ENCODE measurements around the gene NEK7. TPM values are rescaled to one million over a fixed set of nuclear protein-coding genes. Genes with fewer than 3 reads are reported as not detected.

The NEK7 gene
- total RNA-seq, 4 donors from 2014 or later, result 45.7 to 75.7 (median 53.5) TPM

DNA sequence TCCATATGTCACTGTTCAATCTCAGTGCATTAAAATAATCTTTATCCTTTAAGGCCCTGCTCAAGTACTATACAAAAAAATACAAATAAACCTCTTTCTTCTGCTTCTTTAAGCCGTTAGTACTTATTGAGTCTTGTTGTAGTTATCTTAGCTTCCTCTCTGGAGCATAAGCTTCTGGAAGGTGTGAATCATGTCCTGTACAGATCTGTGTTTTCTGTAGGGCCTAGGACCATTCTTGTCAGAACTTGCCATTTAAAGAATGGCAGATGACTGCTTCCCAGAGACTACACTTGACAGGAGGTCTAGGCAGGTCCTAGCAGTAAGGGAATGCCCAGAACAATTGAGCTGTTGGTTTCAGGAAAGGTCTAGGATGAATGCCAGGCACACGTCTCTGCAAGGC, 12.9 kb downstream of the NEK7 start:
- Histone ChIP-seq H3K9me3 (no peaks in the 10 kb centered on the region), H3K4me3 (no peak overlapping the region), H3K27ac (no peak overlapping the region), H3K36me3 (no peaks in the 10 kb centered on the region), H3K4me1 (peaks cover 44% of the 10 kb centered on the region), H3K27me3 (no peaks in the 10 kb centered on the region)
- 57% methylated on average over 2 of the region's 2 CpGs for WGBS
- no peak for DNase-seq (ENCODE audit: low spot score in 2 of 2)
- no peak for TF ChIP-seq EP300 (IDR thresholded peaks at IDR 0.05)
- TF ChIP-seq POLR2AphosphoS5 (IDR thresholded peaks at IDR 0.05), result no peak
- no peak for TF ChIP-seq POLR2A (IDR thresholded peaks at IDR 0.05)
- TF ChIP-seq CTCF (IDR thresholded peaks at IDR 0.05), result no peak

DNA sequence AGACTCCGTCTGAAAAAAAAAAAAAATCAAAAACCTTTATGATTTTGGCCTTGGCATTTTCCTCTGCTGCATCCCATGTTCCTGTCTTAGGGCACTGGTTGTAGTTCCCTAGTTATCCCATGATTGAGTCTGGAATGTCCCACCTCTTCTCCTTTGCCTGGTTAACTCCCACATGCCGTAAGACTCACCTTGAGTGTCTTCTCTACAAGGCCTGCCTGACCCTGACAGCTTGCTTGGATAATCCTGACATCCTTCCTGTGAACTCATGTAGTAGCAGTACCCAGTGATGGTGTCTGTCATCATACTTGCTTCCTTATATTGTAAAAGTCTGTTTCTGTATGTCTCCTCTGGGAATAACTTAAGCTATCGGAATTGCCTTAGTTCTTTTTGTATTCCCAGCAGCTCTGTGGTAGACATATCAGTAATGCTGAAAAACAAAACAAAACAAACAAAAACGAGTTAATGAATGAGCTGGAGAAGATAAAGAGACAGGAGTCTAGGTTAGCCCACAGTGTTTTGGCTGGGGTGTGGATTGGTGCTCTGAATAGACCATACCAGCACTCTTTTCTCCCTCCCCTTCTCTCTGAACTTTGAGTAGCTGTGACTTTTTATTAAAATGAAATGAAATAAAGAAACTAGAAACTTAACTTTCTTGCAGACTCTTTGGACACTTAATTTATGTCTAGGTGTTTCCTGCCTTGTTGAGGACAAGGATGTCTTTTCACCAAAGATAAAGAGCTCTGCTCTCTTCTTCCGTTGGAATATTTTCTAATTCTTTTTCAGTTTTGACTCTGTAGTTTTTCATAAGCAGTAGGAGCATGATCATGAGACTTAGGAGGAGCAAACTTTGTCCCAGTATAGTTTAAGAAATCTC, 15.1 kb downstream of the NEK7 start:
- DNase-seq (ENCODE audit: low spot score in 2 of 2), result no peak
- no peak for TF ChIP-seq POLR2AphosphoS5 (IDR thresholded peaks at IDR 0.05)
- no peak for TF ChIP-seq EP300 (IDR thresholded peaks at IDR 0.05)
- no peak for TF ChIP-seq POLR2A (IDR thresholded peaks at IDR 0.05)
- TF ChIP-seq CTCF (IDR thresholded peaks at IDR 0.05), result no peak
- 71% methylated on average over 5 of the region's 5 CpGs for WGBS
- Histone ChIP-seq H3K36me3 (no peaks in the 10 kb centered on the region), H3K4me3 (no peak overlapping the region), H3K27me3 (no peaks in the 10 kb centered on the region), H3K9me3 (no peaks in the 10 kb centered on the region), H3K4me1 (peaks cover 44% of the 10 kb centered on the region), H3K27ac (no peak overlapping the region)

- Histone ChIP-seq H3K4me3 (no peak overlapping the region), H3K9me3 (no peaks in the 10 kb centered on the region), H3K27ac (no peak overlapping the region), H3K27me3 (no peaks in the 10 kb centered on the region), H3K4me1 (peaks cover 32% of the 10 kb centered on the region), H3K36me3 (no peaks in the 10 kb centered on the region)
- TF ChIP-seq CTCF (IDR thresholded peaks at IDR 0.05), result no peak
- no peak for TF ChIP-seq POLR2AphosphoS5 (IDR thresholded peaks at IDR 0.05)
- TF ChIP-seq POLR2A (IDR thresholded peaks at IDR 0.05), result no peak
- TF ChIP-seq EP300 (IDR thresholded peaks at IDR 0.05), result no peak
- DNase-seq (ENCODE audit: low spot score in 2 of 2), result no peak
Measured at GRCh38 chr1:198173832-198174231, 17.0 kb downstream of the NEK7 start.

GRCh38 chr1:198174297-198174696, 17.5 kb downstream of the NEK7 start:
- no peak overlapping the region for H3K27ac ChIP-seq
- WGBS, result 53% methylated on average over 5 of the region's 5 CpGs
- no peaks in the 10 kb centered on the region for H3K27me3 ChIP-seq
- H3K9me3 ChIP-seq, result no peaks in the 10 kb centered on the region
- DNase-seq (ENCODE audit: low spot score in 2 of 2), result no peak
- no peak overlapping the region for H3K4me3 ChIP-seq
- TF ChIP-seq EP300 (IDR thresholded peaks at IDR 0.05), result no peak
- TF ChIP-seq CTCF (IDR thresholded peaks at IDR 0.05), result no peak
- no peak for TF ChIP-seq POLR2A (IDR thresholded peaks at IDR 0.05)
- TF ChIP-seq POLR2AphosphoS5 (IDR thresholded peaks at IDR 0.05), result no peak
- peaks cover 34% of the 10 kb centered on the region for H3K4me1 ChIP-seq
- no peaks in the 10 kb centered on the region for H3K36me3 ChIP-seq

DNA sequence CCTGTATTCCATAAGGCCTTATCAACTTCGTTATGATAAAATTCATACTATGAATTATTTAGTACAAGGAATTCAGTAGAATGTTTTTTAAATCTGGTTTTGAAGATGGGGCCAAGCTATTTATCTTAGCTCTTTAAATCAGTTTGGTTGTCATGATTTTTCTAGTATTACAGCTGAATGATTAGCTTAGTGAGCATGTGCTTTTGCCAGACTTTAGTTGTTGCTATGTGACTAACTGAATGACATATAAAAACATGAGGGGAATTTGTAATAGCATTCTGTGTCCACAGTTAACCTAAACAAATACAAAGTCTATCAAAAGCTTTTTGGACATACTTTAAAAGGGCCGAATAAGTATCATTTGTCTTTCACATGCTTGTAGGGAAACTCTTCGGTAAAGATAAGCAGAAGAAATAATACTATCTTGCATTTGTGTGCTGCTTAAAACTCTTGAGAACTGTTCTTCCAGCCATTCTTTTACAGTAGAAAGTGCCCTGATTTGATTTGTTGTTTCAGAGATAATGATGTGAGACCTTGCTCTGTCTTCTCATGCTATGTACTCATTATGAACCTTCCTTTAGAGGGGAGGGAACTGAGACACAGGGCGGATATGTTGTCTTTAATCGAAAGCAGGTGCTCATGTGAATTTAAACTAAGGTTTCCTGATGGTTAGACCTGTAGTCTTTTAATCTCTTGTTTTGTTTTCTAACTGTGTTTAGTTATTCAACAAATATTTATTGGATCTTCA, 18.8 kb downstream of the NEK7 start:
- no peak for DNase-seq (ENCODE audit: low spot score in 2 of 2)
- Histone ChIP-seq H3K4me3 (no peak overlapping the region), H3K27ac (no peak overlapping the region), H3K4me1 (peaks cover 39% of the 10 kb centered on the region), H3K36me3 (no peaks in the 10 kb centered on the region), H3K27me3 (no peaks in the 10 kb centered on the region), H3K9me3 (no peaks in the 10 kb centered on the region)
- TF ChIP-seq CTCF (IDR thresholded peaks at IDR 0.05), result no peak
- no peak for TF ChIP-seq POLR2A (IDR thresholded peaks at IDR 0.05)
- TF ChIP-seq POLR2AphosphoS5 (IDR thresholded peaks at IDR 0.05), result no peak
- no peak for TF ChIP-seq EP300 (IDR thresholded peaks at IDR 0.05)
- 51% methylated on average over 5 of the region's 5 CpGs for WGBS

All from suprapubic skin (tissue), 4 donors.